NOMO-1 (cell line): ENCODE data around the gene NEK4.
"Not testable (repeated sequence)": the region's sequence is repeated elsewhere in the genome, so short reads cannot be mapped to it uniquely, and the experiment has no call there.

ENCODE experiments used
- DNase-seq, 2 experiments: peaks; one replicate each; lab custom pipeline; 2025; ENCODE audit not compliant: unreplicated experiment in 2 of 2; lab: John Stamatoyannopoulos, UW

NEK4 gene

DNA sequence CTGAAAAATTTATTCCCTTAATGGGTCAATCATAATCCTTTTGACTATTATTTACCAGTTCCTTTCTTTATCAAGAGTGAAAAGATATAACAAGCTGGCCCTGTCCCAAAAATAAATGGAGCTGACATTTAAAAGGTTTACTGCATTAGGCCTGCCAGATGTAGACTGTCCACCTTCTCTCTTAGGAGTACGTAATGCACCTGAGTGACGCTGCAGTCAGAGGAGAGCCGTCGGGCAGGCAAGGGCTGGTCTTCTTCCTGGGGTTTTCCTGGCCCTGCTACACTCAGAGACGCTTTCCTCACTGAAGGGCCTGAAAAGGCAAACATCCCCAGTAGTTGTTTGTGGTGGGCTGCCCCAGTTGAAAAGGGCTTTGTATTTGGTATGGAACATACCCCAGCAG lies 27.6 kb downstream of the NEK4 start:
- DNase-seq = no peak

DNA sequence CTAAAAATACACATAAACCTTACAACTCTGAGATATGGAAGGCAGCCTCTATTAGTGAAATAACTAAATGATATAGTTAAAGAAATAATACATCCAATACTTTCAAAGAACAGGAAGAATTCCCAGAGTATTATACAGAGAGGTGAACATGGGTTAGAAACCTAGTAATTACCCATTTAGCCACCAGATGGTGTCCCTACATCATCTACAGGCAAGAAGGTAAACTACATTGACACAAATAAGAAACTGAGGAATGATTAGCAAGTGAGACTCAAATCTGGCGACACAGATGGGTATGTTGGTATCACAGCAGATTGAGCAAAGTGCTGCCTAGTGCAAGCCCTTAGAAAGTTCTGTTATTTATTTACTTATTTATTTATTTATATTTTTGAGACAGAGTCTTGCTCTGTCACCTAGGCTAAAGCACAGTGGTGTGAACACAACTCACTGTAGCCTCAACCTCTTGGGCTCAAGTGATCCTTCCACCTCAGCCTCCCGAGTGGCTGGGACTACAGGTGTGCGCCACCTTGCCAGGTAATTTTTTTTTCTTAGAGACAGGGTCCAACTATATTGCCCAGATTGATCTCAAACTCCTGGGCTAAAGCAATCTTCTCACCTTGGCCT lies 28.2 kb downstream of the NEK4 start:
- peak in 1 of 2 experiments; percentile 8 for DNase-seq

DNA sequence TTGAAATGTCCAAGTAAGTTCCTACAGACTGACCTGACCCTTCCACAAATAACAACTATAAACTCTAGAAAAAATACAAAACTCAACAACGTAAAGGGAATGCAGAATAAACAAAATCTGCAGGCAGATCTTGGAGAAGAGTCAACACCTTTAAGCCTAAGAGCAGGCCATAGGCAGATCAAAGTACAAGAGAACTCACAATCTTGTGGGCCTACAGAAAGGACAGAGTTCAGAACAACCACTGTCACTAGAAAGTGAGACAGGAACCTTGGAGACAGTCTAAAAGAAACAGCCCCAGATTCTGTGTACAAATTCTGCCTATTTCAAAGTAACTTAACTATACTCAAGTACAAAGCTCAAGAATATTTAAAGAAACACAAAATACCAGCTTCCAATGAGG lies 31.0 kb downstream of the NEK4 start:
- no peak for DNase-seq

DNA sequence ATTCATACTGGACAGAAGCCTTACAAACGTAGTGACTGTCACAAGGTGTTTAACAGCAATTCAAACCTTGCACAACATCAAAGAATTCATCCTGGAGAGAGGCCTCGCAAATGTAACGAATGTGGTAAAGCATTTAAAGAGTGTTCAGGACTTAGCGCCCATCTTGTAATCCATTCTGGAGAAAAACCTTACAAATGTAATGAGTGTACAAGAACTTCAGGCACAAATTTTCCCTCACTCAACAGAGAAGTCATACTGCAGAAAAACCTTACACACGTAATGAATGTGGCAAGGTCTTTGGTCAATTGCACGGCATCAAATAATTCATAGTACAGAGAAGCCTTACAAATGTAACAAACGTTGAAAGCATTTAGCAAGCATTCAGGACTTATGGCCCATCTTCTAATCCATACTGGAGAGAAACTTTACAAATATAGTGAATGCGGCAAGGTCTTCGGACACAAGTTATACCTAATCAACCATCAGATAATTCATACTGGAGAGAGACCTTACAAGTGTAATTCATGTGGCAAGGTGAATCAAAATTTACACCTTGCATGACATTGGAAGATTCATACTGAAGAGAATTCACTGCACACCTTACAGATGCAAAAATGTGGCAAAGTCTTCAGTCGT lies 37.4 kb downstream of the NEK4 start:
- no peak for DNase-seq

DNA sequence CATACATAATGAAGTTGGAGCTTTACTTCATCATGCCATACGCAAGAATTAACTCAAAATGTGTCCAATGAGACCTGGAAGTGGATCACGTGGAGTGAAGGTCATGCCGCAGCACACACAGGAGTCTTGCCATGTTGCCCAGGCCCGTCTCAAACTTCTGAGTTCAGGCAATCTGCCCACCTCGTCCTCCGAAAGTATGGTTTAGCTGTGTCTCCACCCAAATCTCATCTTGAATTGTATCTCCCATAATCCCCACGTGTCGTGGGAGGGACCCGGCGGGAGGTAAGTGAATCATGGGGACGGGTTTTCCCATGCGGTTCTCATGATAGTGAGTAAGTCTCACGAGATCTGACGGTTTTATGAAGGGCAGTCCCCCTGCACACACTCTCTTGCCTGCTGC lies 39.1 kb downstream of the NEK4 start:
- no peak for DNase-seq

DNA sequence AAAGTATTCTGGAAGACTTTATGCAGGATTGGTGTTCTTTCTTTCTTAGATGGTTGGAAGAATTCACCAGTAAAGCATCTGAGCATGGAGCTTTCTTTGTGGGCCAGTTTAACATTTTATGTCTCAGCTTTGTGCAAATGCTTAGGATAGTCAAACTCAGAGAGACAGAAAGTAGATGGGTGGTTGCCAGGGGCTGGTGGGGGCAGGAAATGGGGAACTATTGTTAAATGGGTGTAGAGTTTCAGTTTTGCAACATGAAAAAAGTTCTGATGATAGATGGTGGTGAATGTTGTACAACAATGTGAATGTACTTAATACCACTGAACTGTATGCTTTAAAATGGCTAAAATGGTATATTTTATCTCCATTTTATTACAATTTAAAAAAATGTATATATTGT lies 40.1 kb downstream of the NEK4 start:
- DNase-seq = peak; percentile 24 to 58

DNA sequence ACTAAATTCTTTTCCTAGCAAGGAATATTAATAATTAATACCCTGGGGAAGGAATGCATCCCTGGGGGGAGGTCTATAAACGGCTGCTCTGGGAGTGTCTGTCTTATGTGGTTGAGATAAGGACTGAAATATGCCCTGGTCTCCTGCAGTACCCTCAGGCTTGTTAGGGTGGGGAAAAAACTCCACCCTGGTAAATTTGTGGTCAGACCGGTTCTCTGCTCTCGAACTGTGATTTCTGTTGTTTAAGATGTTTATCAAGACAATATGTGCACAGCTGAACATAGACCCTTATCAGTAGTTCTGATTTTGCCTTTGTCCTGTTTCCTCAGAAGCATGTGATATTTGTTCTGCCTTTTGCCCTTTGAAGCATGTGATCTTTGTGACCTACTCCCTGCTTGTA lies 42.0 kb downstream of the NEK4 start:
- not testable (repeated sequence) for DNase-seq

DNA sequence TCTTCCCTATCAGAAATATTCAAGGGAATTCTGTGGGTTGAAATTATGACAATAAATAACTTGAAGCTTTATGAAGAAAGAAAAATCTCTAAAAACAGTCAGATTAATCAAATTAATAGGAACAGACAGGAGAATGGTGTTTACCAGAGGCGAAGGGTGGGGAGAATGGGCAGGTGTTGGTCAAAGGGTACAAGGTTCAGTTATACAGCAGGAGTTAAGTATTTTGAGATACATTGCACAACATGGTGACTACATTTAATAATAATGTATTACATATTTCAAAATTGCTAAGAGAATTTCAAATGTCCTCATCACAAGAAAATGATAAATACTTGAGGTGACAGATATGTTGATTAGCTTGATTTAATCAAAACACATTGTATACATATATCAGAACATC lies 46.2 kb downstream of the NEK4 start:
- no peak for DNase-seq

DNA sequence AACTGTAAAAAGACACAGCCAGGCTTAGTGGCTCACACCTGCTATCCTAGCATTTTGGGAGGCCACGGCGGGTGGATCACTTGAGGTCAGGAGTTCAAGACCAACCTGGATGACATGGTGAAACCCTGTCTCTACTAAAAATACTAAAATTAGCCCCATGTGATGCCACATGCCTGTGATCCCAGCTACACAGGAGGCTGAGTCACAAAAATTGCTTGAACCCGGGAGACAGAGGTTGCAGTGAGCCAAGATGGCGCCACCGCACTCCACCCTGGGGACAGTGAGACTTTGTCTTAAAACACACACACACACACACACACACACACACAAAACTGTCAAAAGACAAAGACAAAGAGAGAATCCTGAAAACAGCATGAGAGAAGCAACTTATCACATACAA lies 46.8 kb downstream of the NEK4 start:
- no peak for DNase-seq

DNA sequence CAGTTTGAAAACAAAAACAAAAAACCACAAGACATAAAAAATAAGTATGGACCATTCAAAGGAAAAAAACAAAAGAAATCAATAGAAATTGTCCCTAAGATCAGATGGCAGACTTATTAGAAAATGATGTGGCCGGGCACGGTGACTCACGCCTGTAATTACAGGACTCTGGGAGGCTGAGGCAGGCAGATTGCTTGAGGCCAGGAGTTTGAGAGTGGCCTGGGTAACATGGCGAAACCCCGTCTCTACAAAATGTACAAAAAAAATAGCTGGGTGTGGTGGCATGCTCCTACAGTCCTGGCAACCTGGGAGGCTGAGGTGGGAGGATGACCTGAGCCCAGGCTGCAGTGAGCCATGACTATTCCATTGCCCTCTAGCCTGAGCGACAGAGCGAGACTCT lies 48.2 kb downstream of the NEK4 start:
- DNase-seq = peak; percentile 11 to 42

DNA sequence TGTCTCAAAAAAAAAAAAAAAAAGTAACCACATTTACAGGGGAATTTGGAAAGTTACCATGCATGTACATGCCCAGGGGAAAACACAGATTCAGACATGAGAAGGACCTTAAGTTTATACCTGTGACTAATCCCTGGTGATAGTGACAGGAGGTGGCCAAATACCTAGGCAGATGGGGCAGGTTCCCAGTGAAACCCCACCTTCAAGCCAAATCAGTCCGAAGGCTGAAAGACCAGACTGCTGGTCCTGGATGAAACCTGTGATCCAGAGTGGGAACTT lies 49.1 kb downstream of the NEK4 start:
- no peak for DNase-seq

DNA sequence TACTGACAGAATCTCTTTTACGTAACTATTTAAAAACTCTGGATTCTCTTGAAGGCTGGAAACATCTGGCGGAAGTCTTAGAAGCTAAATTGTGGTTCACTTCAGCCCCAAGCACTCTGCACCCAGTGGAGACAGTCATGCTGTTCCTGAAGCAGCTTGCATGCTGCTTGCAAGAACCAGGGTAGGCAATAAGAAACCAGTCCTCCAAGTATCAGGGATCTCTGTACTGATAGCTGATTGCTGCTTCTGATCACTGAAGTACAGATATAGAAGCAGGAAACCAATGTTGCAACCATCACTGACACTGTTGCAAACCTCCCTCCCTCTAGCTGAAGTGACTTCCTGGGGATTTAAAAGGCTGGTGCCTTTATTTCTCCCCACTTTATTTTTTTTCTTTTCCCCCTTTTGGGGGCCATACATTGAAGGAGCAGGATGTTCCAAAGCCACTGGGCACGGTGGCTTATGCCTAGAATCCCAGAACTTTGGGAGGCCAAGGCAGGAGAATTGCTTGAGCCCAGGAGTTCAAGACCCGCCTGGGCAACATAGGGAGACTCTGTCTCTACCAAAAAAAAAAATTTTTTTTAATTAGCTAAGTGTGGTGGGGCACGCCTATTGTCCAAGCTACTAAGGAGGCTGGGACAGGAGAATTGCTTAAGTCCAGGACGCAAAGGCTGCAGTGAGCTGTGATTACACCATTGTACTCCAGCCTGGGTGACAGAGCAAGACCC lies 49.6 kb downstream of the NEK4 start:
- peak; percentile 89 to 98 for DNase-seq

DNA sequence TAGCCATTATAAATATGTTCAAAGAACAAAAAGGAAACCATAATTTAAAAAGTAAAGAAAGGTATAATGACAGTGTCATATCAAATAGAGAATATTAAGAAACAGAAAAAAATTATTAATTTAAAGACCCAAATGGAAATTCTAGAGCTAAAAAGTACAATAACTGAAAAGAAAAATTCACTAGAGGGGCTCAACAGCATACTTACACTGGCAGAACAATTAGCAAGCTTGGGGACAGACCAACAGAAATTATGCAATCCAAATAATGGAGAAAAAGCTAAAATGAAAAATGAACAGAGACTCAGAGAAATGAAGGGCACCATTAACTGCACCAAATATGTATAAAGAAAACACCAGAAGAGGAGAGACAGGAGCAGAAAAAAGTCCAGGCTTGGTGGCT lies 51.1 kb downstream of the NEK4 start:
- no peak for DNase-seq

DNA sequence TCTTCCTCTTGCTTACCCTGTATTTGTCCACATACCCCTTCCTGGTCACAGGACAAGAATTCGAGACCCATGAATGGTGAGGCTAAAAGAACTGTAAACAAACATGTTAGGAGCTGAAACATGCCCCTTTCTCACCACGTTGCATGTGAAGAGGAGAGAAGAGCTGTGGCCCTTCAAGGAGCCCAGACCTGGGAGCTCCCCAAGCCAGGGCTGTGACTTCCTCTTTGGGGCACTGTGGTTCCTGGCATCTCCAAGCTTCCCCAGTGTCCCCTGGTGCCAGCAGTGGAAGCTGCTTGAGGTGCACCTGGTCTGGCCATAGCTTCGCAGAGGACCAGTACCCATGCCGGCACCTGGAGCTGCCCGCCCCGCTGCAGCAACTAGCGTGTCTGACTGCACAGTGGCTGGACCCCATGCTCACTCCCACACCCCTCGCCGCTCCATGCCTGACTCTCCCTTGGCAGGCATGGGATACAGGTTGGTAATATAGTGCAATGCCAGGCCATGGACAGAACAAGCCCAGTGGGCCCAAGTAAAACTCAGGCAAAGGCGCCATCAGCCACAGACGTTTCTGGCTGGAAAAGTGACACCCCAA lies 54.9 kb downstream of the NEK4 start:
- DNase-seq = no peak

DNA sequence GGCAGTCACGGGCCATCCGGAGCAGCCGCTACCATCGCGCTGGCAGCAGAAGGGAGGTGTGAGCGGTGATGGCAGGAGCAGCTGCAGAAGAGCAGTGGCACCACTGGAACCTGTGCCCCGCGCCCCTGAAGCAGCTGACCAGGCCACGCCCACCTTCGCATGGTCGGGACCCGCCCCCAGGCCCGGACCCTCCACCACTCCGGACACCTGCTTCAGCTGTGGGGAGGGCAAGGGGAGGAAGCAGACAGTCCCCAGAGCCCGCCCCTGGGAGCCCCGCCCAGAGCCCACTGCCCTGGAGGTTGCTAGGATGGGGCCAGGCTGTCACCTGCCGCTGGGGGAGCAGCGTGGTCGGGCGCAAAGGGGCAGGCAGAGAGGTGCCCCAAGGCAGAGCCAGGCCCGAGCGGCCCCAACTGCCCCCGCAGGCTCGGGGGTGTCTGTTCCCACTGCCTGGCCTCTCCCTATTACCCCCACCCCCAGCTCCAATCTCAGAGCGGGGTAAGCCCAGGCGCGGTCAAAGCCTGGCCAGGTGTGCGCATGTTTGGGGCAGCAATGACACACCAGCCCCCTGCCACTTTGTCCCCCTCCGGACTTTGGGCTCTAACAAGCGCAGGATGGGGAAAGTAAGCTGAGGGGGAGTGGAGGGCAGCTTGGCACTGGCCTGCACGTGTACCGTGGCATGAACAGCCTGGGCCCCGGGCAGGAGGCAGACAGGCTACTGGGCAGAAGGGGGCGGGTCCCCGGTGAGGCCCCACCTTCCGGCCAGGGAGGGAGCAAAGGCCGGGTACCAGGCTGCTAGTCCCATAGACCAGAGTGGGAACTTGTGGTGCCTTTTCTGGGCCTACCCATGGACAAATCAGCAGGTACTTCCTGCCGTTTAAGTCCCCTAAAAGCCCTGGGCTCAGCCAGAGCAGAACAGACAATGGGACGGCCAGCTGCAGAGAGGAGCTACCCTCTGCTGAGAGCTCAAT lies 56.1 kb downstream of the NEK4 start:
- no peak for DNase-seq

DNA sequence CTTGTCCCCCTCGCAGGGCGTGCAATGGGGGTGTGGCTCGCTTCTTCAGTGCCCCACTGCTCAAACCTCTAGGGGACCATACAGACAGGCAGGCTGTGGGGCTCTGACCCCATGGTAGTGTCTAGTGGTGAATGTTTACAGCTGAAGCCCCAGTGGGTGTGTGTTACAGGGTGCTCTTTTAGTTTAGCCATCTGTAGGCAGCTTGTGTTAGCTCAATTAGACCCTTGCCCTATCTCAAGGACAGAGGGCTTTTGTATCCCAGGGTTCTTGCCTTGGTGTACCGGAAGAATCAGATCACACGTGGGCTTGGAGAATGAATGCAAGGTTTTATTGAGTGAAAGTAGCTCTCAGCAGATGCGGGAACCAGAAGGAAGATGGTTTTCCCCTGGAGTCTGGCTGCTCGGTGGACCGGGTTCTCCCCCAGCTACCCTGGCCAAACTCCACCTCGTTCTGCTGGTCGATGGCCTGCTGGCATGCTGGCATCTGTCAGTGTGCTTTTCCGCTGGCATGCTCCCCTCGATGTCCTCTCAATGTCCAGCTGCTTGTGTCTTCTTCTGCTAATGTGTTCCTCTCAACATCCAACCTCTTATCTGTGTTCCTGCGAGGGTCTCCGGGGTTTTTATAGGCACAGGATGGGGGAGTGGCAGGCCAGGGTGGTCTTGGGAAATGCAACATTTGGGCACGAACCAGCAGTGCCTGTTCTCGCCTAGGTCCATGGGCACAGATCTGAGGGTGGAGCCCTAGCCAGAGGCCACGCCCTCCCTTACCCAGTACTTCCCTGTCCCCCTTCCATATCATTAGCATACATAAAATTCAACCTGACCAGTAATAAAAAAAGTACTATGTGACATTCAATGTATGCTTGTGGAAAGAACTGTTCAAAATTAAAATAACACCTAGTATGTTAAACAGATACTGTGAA lies 58.2 kb downstream of the NEK4 start:
- no peak for DNase-seq

DNA sequence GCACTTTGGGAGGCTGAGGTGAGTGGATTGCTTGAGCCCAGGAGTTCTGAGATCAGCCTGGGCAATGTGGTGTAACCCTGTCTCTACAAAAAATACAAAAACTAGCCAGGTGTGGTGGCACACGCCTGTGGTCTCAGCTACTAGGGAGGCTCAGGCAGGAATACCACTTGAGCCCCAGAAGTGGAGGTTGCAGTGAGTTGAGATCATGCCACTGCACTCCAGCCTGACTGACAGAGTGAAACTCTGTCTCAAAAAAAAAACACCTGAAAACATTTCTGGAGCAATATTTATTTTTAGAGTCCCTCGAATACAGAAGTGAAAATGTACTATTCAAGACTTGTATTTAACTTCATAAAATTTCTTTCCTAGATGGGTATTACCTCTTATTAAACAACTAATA lies 60.2 kb downstream of the NEK4 start:
- DNase-seq = peak in 1 of 2 experiments; percentile 57

DNA sequence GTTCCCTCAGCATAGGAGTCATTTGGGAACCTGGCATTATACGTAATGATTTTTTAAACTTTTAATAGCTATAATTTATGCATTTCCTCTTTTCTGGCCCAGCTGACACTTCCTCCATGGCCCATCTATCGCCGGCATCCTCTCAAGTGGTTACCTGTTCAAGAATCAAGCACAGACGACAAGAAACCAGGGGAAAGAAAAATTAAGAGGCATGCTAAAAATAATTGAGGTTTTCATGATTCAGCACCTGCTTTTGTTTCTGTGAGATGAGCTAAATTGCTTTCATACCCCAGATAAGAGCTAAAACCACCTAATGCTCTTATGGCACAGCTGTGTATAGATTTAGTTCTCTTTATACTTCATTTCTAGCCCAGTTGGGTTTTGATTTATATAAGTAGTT lies 63.2 kb downstream of the NEK4 start:
- peak; percentile 58 to 73 for DNase-seq

DNA sequence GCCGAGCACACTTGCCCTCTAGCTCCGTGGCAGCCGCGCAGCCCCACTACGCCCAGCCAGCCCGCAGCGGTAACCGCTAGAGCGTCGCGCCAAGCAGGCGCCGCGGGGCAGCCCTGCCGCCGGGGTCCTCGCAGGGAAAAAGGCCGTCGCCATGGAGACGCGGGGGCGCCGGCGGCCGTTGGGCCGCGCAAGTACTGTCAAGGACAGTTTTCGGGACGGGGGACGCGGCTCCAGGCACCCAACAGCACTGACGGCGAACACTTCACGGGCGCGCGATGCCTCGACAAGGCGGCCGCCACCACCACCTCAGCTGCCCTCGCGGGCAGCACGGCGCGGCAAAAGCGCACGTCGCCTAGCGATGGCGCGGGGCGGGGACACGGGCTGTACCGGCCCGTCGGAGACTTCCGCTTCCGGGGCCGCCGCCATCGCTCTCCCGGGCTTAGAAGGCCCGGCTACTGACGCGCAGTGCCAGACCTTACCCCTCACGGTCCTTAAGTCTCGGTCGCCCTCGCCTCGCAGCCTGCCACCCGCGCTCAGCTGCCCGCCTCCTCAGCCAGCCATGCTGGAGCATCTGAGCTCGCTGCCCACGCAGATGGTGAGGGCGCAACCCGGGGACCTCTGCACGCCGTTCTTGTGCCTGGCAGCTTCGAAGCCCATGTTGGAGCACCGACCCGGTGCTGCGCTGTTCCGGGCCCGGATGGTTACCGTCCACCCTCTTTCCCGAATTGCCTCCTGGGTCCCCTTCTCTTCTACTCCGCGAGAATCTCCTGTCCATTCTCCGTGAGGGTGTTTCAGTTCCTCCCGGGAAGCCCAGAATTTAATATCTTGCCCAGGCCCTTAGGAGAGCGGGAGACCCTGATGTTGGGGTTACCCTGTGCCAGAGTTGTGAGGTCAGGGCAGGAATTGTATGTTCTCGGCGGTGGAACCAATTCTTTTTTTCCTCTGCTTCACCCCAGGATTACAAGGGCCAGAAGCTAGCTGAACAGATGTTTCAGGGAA lies 64.8 kb downstream of the NEK4 start, which contains the start of the genes GLT8D1 and SPCS1:
Gene GLT8D1 (minus strand): TSS at position 104 of the 999 bp plus-strand sequence. CDS start 5,331 bp downstream, outside the sequence.
Gene SPCS1 (plus strand): TSS at position 419 of the 999 bp plus-strand sequence. CDS start 141 bp downstream, at position 560.
- peak; percentile 78 to 93 for DNase-seq
